GM06990 (cell line): ENCODE data around the gene PPBP.

Experiments
- DNase-seq: peaks from one replicate; pipeline ENCODE4 v3.0.0-alpha.2; 2011; ENCODE audit not compliant: insufficient read length; ENCODE audit errors: extremely low read depth
- H3K27me3 ChIP-seq: replicated peaks from 2 replicates; pipeline ENCODE4 v1.6.0; 2011; ENCODE audit warnings: low read length; ENCODE audit not compliant: control insufficient read depth, insufficient read depth
- H3K36me3 ChIP-seq: 2 replicates; pipeline ENCODE4 v1.5.1; 2011; ENCODE audit warnings: low read length; ENCODE audit not compliant: control insufficient read depth, insufficient read depth
- H3K4me3 ChIP-seq: replicated peaks from 2 replicates; pipeline ENCODE4 v1.5.1; 2011; ENCODE audit warnings: low read depth, mild to moderate bottlenecking, control low read depth, low read length
- CTCF ChIP-seq: IDR thresholded peaks from 2 replicates; pipeline ENCODE4 v1.5.1; 2011; ENCODE audit warnings: low read length, control low read depth, mild to moderate bottlenecking, inconsistent platforms; ENCODE audit not compliant: insufficient read depth, poor library complexity, severe bottlenecking

PPBP gene

DNA sequence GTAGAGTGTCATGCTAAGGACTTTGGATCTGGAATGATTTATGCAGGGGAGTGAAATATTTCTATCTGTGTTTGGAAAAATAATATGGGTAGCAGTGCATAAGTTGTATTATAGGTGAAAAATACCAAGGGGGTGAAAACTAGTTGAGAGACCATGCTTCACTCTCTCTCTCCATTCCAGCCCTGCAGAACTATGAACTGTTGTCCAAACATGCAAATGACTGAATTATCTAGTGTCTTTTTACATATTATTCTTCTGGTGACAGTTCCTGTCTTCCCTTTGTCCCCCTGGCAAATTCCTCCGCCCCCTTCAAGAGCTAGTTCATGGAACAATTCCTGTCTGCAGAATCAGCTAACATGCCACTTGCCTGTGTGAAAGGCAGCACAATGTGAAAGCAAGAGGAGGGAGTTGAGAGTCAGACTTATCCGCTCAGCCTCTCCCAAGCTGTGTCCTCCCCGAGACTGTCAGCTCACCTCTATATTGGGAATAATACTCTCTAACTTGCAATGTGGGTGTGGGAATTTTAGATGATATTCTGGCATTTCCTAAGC lies 8.5 kb downstream of the PPBP start:
- Histone ChIP-seq H3K4me3 (no peak overlapping the region), H3K36me3 (no peaks in the 10 kb centered on the region), H3K27me3 (no peaks in the 10 kb centered on the region)
- TF ChIP-seq CTCF: no peak
- DNase-seq: no peak

DNA sequence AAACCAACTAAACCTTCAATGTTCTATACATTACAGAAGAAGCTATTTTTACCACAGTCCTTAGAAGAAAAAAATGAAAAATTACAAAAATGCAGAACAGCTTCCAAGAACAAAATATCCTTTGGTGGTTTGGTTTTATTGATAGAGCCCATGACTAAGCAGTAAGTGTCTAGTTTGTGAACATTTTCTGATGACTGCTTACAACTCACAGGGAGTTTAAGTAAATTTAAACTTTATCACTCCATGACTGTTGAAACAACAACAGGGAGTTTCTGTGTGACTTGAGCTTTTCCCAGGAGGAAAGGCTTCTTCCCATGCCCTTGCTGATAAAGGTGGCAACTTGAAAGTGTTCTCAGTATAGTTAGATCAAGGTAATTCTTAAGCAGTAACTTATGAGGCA lies 9.1 kb downstream of the PPBP start:
- H3K27me3 ChIP-seq: no peaks in the 10 kb centered on the region
- DNase-seq: no peak
- TF ChIP-seq CTCF: no peak
- H3K36me3 ChIP-seq: no peaks in the 10 kb centered on the region
- H3K4me3 ChIP-seq: no peak overlapping the region

DNA sequence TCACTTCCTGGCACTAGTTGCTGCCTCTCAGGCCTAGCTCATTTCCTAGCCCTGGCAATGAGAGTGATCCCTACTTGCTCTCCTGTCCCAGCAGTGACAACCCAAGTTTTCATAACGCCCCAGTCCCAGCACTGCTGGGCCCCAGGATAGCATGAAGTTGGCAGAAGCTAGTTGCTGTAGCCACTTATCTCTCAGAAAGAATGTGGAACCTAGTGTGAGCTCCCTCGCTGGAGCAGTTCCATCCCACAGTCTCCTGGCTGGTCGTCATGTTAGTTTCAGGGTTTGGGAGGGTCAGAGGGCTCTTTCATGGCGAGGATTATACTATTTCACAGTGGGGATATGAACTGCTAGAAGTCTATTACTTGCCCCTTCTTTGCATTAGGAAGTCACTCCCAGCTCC lies 11.3 kb downstream of the PPBP start:
- DNase-seq: no peak
- no peak for TF ChIP-seq CTCF

DNA sequence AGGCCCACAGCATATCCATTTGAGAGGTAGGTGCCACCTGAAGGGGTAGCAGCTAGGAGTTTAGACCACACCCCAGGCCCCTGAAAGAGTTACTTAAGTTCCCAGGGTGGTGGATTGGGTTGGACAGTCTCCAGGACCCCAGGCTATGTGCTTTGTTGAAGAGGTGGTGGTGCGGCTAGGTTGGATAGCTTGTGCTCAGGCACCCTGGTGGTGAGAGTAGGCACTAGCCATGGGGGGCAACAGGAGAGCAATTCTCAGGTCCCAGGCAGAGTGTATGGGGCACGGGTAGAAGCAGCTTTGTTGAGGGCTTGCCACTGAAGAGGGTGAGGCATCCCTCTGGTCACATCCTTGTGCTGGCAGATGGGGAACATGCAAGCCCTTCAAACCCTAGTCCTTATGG lies 11.8 kb downstream of the PPBP start:
- no peak for TF ChIP-seq CTCF
- Histone ChIP-seq H3K27me3 (no peaks in the 10 kb centered on the region), H3K4me3 (no peak overlapping the region), H3K36me3 (no peaks in the 10 kb centered on the region)
- DNase-seq: no peak

More for the DNA sequence above, 11.3 kb downstream of the PPBP start:
- H3K36me3 ChIP-seq: no peaks in the 10 kb centered on the region
- H3K27me3 ChIP-seq: no peaks in the 10 kb centered on the region
- no peak overlapping the region for H3K4me3 ChIP-seq

GRCh38 chr4:73974352-73974751 lies 13.6 kb downstream of the PPBP start:
- no peak overlapping the region for H3K4me3 ChIP-seq
- H3K27me3 ChIP-seq: no peaks in the 10 kb centered on the region
- no peaks in the 10 kb centered on the region for H3K36me3 ChIP-seq
- TF ChIP-seq CTCF: no peak
- no peak for DNase-seq

- TF ChIP-seq CTCF: no peak
- no peaks in the 10 kb centered on the region for H3K36me3 ChIP-seq
- DNase-seq: no peak
- H3K4me3 ChIP-seq: no peak overlapping the region
- H3K27me3 ChIP-seq: no peaks in the 10 kb centered on the region
These were observed 17.0 kb downstream of the PPBP start for GRCh38 chr4:73970945-73971344.
